Endothelial cell (in vitro differentiated cells): ENCODE results near the gene SRPK1. TPM values are rescaled to one million over a fixed set of nuclear protein-coding genes. Genes with fewer than 3 reads are reported as not detected.
A peak's percentile ranks its signal among the peaks of the same experiment; 100 is the strongest.
"Not testable (repeated sequence)": the region's sequence is repeated elsewhere in the genome, so short reads cannot be mapped to it uniquely, and the experiment has no call there.

Source experiments
- DNase-seq: peaks from one replicate; pipeline ENCODE4 v3.0.0; 2021; ENCODE audit warnings: low spot score
- H3K27ac Mint-ChIP-seq: one replicate; pipeline ENCODE4 v1.8.0; 2021; ENCODE audit warnings: mixed read lengths, inconsistent platforms; ENCODE audit not compliant: unreplicated experiment
- H3K27me3 Mint-ChIP-seq: one replicate; pipeline ENCODE4 v1.8.0; 2021; ENCODE audit warnings: mild to moderate bottlenecking, moderate library complexity, mixed read lengths, inconsistent platforms; ENCODE audit not compliant: unreplicated experiment
- H3K36me3 Mint-ChIP-seq: one replicate; pipeline ENCODE4 v1.8.0; 2021; ENCODE audit warnings: mild to moderate bottlenecking, low read depth, mixed read lengths, inconsistent platforms; ENCODE audit not compliant: unreplicated experiment
- H3K4me1 Mint-ChIP-seq: one replicate; pipeline ENCODE4 v1.8.0; 2021; ENCODE audit warnings: mild to moderate bottlenecking, mixed read lengths, inconsistent platforms; ENCODE audit not compliant: unreplicated experiment
- H3K4me3 Mint-ChIP-seq: one replicate; pipeline ENCODE4 v1.8.0; 2021; ENCODE audit warnings: mild to moderate bottlenecking, mixed read lengths, inconsistent platforms; ENCODE audit not compliant: unreplicated experiment
- H3K9me3 Mint-ChIP-seq: one replicate; pipeline ENCODE4 v1.8.0; 2021; ENCODE audit warnings: mixed read lengths, inconsistent platforms; ENCODE audit not compliant: unreplicated experiment
- CTCF ChIP-seq: fragments of 200-600 bp; sonication (generic); IDR thresholded peaks from one replicate; pipeline ENCODE4 v1.5.0; 2021; ENCODE audit warnings: antibody characterized with exemption; ENCODE audit not compliant: unreplicated experiment
- total RNA-seq: library from RNA; stranded (reverse); fragmentation: NEBNext Ultra II Directional; extraction: Animal tissue kit (Norgen Biotek cat#: 25700); gene quantifications from one replicate; pipeline ENCODE4 v1.2.1, GENCODE V29; 2021; ENCODE audit not compliant: unreplicated experiment

SRPK1 gene
- total RNA-seq, 1 donor from 2014 or later: 59.6 TPM

- Mint-ChIP-seq H3K4me1 (peaks cover 18% of the 10 kb centered on the region), H3K27me3 (peaks cover 6% of the 10 kb centered on the region), H3K27ac (no peak overlapping the region), H3K9me3 (no peaks in the 10 kb centered on the region), H3K4me3 (no peak overlapping the region), H3K36me3 (peaks cover 23% of the 10 kb centered on the region)
- DNase-seq: no peak
- no peak for TF ChIP-seq CTCF
Observed at GRCh38 chr6:35916056-35916455, 4.8 kb downstream of the SRPK1 start.

GRCh38 chr6:35914536-35914935 is 6.4 kb downstream of the SRPK1 start:
- H3K9me3 Mint-ChIP-seq: peaks cover 2% of the 10 kb centered on the region
- DNase-seq: no peak
- no peak for TF ChIP-seq CTCF
- peaks cover 11% of the 10 kb centered on the region for H3K4me1 Mint-ChIP-seq
- H3K4me3 Mint-ChIP-seq: no peak overlapping the region
- peaks cover 1% of the 10 kb centered on the region for H3K27me3 Mint-ChIP-seq
- peaks cover 35% of the 10 kb centered on the region for H3K36me3 Mint-ChIP-seq
- no peak overlapping the region for H3K27ac Mint-ChIP-seq

GRCh38 chr6:35911871-35912653 is 8.8 kb downstream of the SRPK1 start:
- Mint-ChIP-seq H3K27me3 (peaks cover 1% of the 10 kb centered on the region), H3K4me1 (peaks cover 6% of the 10 kb centered on the region), H3K27ac (no peak overlapping the region), H3K4me3 (peak overlapping the region; percentile 70), H3K9me3 (peaks cover 15% of the 10 kb centered on the region), H3K36me3 (peaks cover 54% of the 10 kb centered on the region)
- no peak for DNase-seq
- TF ChIP-seq CTCF: no peak

DNA sequence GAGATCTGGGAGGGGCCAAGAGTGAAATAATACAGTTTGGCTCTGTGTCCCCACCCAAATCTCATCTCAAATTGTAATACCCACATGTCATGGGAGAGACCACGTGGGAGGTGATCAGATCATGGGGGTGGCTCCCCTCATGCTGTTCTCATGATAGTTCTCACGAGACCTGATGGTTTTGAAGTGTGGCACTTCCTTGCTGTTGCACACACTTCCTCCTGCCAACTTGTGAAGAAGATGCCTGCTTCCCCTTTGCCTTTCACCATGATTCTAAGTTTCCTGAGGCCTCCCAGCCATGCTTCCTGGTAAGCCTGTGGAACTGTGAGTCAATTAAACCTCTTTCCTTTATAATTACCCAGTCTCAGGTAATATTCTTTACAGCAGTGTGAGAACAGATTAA is 11.3 kb downstream of the SRPK1 start:
- H3K27me3 Mint-ChIP-seq, DNase-seq, H3K27ac Mint-ChIP-seq, H3K4me1 Mint-ChIP-seq: not testable (repeated sequence)
- H3K4me3 Mint-ChIP-seq: peak overlapping the region; percentile 66
- H3K36me3 Mint-ChIP-seq: peaks cover 54% of the 10 kb centered on the region
- peaks cover 15% of the 10 kb centered on the region for H3K9me3 Mint-ChIP-seq

DNA sequence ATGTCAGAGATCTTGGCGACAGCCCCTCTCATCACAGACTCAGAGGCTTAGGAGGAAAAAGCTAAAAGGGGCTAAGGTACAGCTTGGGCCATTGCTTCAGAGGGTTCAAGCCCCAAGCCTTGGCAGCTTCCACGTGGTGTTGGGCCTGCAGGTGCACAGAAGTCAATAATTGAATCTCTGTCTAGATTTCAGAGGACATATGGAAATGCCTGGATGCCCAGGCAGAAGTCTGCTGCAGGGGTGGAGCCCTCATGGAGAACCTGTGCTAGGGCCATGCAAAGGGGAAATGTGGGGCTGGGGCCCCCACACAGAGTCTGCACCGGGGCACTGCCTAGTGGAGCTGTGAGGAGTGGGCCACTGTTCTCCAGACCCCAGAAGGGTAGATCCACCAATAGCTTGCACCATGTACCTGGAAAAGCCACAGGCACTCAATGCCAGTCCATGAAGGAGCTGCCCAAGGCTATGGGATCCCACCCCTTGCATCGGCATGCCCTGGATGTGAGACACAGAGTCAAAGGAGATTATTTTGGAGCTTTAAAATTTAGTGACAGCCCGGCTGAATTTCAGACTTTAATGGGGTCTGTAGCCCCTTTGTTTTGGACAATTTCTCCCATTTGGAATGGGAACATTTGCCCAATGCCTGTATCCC is 12.0 kb downstream of the SRPK1 start:
- not testable (repeated sequence) for H3K27ac Mint-ChIP-seq, DNase-seq, H3K27me3 Mint-ChIP-seq, H3K4me1 Mint-ChIP-seq
- H3K9me3 Mint-ChIP-seq: peaks cover 15% of the 10 kb centered on the region
- peaks cover 52% of the 10 kb centered on the region for H3K36me3 Mint-ChIP-seq
- peak overlapping the region; percentile 52 for H3K4me3 Mint-ChIP-seq

GRCh38 chr6:35907750-35908149 is 13.1 kb downstream of the SRPK1 start:
- peak overlapping the region; percentile 48 for H3K4me3 Mint-ChIP-seq

More at GRCh38 chr6:35907750-35908149, 13.1 kb downstream of the SRPK1 start:
- no peak for DNase-seq
- H3K27ac Mint-ChIP-seq: no peak overlapping the region
- H3K36me3 Mint-ChIP-seq: peaks cover 52% of the 10 kb centered on the region
- no peak for TF ChIP-seq CTCF
- no peaks in the 10 kb centered on the region for H3K27me3 Mint-ChIP-seq
- H3K9me3 Mint-ChIP-seq: peaks cover 15% of the 10 kb centered on the region
- H3K4me1 Mint-ChIP-seq: peaks cover 6% of the 10 kb centered on the region
